Hepatocyte (in vitro differentiated cells): ENCODE measurements around the gene NELFA.

Experiments used
- CTCF ChIP-seq: fragments of 200-600 bp; sonication (generic); IDR thresholded peaks from 2 replicates; pipeline ENCODE4 v1.5.1; 2016; ENCODE audit warnings: antibody characterized with exemption, mild to moderate bottlenecking; ENCODE audit not compliant: poor library complexity
- EZH2 ChIP-seq: fragments of 200-600 bp; sonication (generic); IDR thresholded peaks from 2 replicates; pipeline ENCODE4 v1.6.1; 2016; ENCODE audit warnings: antibody characterized with exemption, mild to moderate bottlenecking, borderline replicate concordance

GRCh38 chr4:2006367-2006766, 2.4 kb downstream of the NELFA start:
- TF ChIP-seq CTCF (no peak), EZH2 (no peak)
